Neural crest cell (in vitro differentiated cells): ENCODE measurements around the gene HSPH1. TPM values are rescaled to one million over a fixed set of nuclear protein-coding genes. Genes with fewer than 3 reads are reported as not detected.
A peak's percentile ranks its signal among the peaks of the same experiment; 100 is the strongest.

Experiments
- DNase-seq: peaks from one replicate; pipeline ENCODE4 v3.0.0; 2021; ENCODE audit warnings: low read depth, mixed read lengths, low spot score
- H3K27ac Mint-ChIP-seq: one replicate; pipeline ENCODE4 v1.8.0; 2021; ENCODE audit warnings: mild to moderate bottlenecking, mixed read lengths; ENCODE audit not compliant: unreplicated experiment
- H3K27me3 Mint-ChIP-seq: 2 replicates; pipeline ENCODE4 v1.8.0; 2021; ENCODE audit warnings: low read depth, mild to moderate bottlenecking, mixed read lengths
- H3K36me3 Mint-ChIP-seq: 2 replicates; pipeline ENCODE4 v1.8.0; 2021; ENCODE audit warnings: low read depth, mild to moderate bottlenecking, mixed read lengths
- H3K4me1 Mint-ChIP-seq: 2 replicates; pipeline ENCODE4 v1.8.0; 2021; ENCODE audit warnings: mixed read lengths
- H3K4me3 Mint-ChIP-seq: one replicate; pipeline ENCODE4 v1.8.0; 2021; ENCODE audit warnings: mild to moderate bottlenecking, mixed read lengths
- H3K9me3 Mint-ChIP-seq: 2 replicates; pipeline ENCODE4 v1.8.0; 2021; ENCODE audit warnings: mixed read lengths
- CTCF ChIP-seq: fragments of 200-600 bp; sonication (generic); conservative IDR thresholded peaks from 2 replicates; pipeline ENCODE4 v1.5.0; 2021; ENCODE audit warnings: antibody characterized with exemption, mild to moderate bottlenecking
- total RNA-seq: library from RNA; stranded (reverse); gene quantifications from 2 replicates; pipeline ENCODE4 v1.2.1, GENCODE V29; 2021

HSPH1 gene
- total RNA-seq, 1 donor from 2014 or later = 146 TPM

- H3K4me1 Mint-ChIP-seq = peaks cover 35% of the 10 kb centered on the region
- no peak for TF ChIP-seq CTCF
- no peaks in the 10 kb centered on the region for H3K9me3 Mint-ChIP-seq
- H3K27ac Mint-ChIP-seq = peak overlapping the region; percentile 8
- peaks cover 6% of the 10 kb centered on the region for H3K36me3 Mint-ChIP-seq
- DNase-seq = no peak
- H3K4me3 Mint-ChIP-seq = peak overlapping the region; percentile 96
- H3K27me3 Mint-ChIP-seq = no peaks in the 10 kb centered on the region
Measured at GRCh38 chr13:31159306-31159705, 2.4 kb downstream of the HSPH1 start.

- peaks cover 14% of the 10 kb centered on the region for H3K4me1 Mint-ChIP-seq
- H3K27ac Mint-ChIP-seq = no peak overlapping the region
- no peak for TF ChIP-seq CTCF
- no peaks in the 10 kb centered on the region for H3K9me3 Mint-ChIP-seq
- peaks cover 15% of the 10 kb centered on the region for H3K36me3 Mint-ChIP-seq
- H3K27me3 Mint-ChIP-seq = no peaks in the 10 kb centered on the region
- no peak for DNase-seq
- no peak overlapping the region for H3K4me3 Mint-ChIP-seq
Measured at GRCh38 chr13:31154939-31155338, 6.8 kb downstream of the HSPH1 start.

DNA sequence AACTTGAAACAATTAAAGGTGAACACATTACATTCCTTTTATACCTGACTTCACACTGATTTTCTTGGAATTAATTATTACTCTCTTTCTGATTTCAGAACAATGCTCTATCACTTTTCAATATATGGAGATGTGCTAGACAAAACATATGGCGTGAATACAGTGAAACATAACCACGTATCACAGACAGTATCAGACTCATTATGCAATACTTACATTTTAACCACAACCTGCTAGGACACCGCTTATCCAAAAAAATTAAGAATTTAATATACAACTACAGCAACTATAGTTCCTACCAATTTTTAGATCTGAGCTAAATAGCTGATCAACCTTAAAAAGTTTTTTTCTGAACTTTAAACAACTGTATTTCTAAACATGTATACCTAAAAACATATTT lies 9.9 kb downstream of the HSPH1 start:
- peaks cover 23% of the 10 kb centered on the region for H3K36me3 Mint-ChIP-seq
- no peaks in the 10 kb centered on the region for H3K4me1 Mint-ChIP-seq
- H3K4me3 Mint-ChIP-seq = no peak overlapping the region
- no peak for DNase-seq
- no peaks in the 10 kb centered on the region for H3K9me3 Mint-ChIP-seq
- TF ChIP-seq CTCF = no peak
- no peak overlapping the region for H3K27ac Mint-ChIP-seq
- no peaks in the 10 kb centered on the region for H3K27me3 Mint-ChIP-seq

DNA sequence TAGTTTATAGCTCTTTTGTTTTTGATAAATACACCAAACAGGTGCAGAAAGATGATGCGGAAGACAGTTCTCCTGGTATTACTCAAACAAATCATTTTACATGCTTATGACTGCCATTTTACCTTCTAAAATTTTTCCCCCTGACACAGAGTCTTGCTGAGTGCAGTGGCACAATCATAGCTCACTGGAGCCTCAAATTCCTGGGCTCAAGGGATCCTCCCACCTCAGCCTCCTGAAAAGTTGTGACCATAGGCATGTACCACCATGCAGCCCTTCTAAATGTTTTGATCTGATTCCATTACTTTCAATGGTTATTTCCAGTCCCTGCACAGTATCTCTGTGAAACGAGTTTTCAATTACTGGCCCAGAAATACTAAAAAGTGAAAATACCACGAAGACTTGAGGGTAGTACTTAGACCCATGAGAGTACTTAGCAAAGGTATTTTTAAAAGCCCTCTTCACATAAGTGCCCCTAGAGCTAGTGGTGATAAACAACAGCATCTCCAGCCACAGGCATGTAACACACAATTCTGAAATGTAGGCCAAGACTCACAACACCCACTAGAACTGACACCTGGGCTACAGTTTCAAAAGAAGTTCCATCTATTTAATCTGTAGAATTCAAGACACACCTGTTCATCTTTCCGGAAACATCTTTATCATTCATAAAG lies 11.3 kb downstream of the HSPH1 start:
- no peak for TF ChIP-seq CTCF
- Mint-ChIP-seq H3K4me1 (no peaks in the 10 kb centered on the region), H3K36me3 (peaks cover 29% of the 10 kb centered on the region), H3K27me3 (no peaks in the 10 kb centered on the region), H3K27ac (no peak overlapping the region), H3K9me3 (no peaks in the 10 kb centered on the region), H3K4me3 (no peak overlapping the region)
- no peak for DNase-seq

DNA sequence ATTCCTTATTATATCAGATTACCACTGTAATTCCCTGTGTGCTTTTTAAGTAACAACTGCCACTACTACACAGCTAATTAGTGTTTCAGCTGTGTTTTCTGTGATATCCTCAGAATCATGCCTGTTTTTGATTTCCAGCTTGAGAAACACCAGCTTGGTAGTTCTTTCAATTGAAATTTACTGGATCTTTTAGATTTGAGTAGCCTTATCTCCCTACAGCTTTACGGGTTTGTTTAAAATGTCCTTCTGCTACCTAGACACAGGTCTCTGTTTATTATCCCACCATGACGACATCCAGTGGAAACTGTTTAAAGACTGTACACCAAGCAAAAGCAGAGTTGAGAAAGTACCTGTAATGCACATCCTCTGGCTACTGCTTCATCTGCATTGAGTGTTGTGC lies 12.1 kb downstream of the HSPH1 start:
- H3K4me3 Mint-ChIP-seq = no peak overlapping the region
- H3K27me3 Mint-ChIP-seq = no peaks in the 10 kb centered on the region
- H3K36me3 Mint-ChIP-seq = peaks cover 32% of the 10 kb centered on the region
- H3K9me3 Mint-ChIP-seq = no peaks in the 10 kb centered on the region
- DNase-seq = no peak
- no peaks in the 10 kb centered on the region for H3K4me1 Mint-ChIP-seq
- TF ChIP-seq CTCF = no peak
- H3K27ac Mint-ChIP-seq = no peak overlapping the region
